ENCODE measurements around the gene CPNE5.

CPNE5 gene

DNA sequence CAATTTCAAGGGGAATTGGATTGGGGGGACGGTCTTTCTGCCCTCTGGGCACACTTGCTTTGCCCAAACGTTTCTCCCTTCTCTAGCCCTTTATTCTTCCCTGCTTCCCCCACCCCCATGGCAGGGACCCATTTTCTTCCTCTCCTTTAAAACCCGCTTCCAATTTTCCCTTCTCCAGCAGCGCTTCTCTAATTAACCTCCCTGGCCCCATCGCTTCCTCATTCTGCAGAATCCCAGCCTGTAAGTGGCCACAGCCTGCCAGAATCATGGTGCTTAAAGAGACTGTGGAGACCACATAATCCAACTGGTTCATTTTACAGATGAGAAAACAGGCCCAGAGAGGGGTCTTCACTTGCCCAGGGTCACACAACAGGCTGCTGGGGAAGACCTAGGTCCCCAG is 61.4 kb downstream of the CPNE5 start:
- Histone ChIP-seq H3F3A (ENCODE audit: low read depth) (no peaks in the 10 kb centered on the region), H3K9me3 (ENCODE audit: insufficient read depth, low read depth, low read length) (no peaks in the 10 kb centered on the region), H3K27me3 (ENCODE audit: insufficient read depth, low read length, poor library complexity, severe bottlenecking) (no peaks in the 10 kb centered on the region), H3K36me3 (ENCODE audit: insufficient read depth, low read length) (no peaks in the 10 kb centered on the region), H3K9ac (ENCODE audit: low read depth, low read length, poor library complexity, severe bottlenecking) (no peak overlapping the region), H3K79me2 (ENCODE audit: insufficient read depth, low read length) (no peaks in the 10 kb centered on the region), H3K4me3 (ENCODE audit: low read length, poor library complexity, severe bottlenecking) (no peak overlapping the region), H4K20me1 (ENCODE audit: insufficient read depth, low read length, poor library complexity, severe bottlenecking) (no peaks in the 10 kb centered on the region), H3K4me2 (ENCODE audit: low read depth, low read length, poor library complexity, severe bottlenecking) (no peak overlapping the region), H3K4me1 (ENCODE audit: insufficient read depth, low read length, poor library complexity, severe bottlenecking) (peaks cover 7% of the 10 kb centered on the region), H3K9me2 (replicated peaks; ENCODE audit: low read depth, low read length) (no peaks in the 10 kb centered on the region), H2AFZ (ENCODE audit: low read length) (no peak overlapping the region)
- TF ChIP-seq EZH2phosphoT487 (IDR thresholded peaks at IDR 0.05; ENCODE audit: borderline replicate concordance) = no peak
- TF ChIP-seq, protein P1, sequence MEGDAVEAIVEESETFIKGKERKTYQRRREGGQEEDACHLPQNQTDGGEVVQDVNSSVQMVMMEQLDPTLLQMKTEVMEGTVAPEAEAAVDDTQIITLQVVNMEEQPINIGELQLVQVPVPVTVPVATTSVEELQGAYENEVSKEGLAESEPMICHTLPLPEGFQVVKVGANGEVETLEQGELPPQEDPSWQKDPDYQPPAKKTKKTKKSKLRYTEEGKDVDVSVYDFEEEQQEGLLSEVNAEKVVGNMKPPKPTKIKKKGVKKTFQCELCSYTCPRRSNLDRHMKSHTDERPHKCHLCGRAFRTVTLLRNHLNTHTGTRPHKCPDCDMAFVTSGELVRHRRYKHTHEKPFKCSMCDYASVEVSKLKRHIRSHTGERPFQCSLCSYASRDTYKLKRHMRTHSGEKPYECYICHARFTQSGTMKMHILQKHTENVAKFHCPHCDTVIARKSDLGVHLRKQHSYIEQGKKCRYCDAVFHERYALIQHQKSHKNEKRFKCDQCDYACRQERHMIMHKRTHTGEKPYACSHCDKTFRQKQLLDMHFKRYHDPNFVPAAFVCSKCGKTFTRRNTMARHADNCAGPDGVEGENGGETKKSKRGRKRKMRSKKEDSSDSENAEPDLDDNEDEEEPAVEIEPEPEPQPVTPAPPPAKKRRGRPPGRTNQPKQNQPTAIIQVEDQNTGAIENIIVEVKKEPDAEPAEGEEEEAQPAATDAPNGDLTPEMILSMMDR (conservative IDR thresholded peaks at IDR 0.05; ENCODE audit: low read length) = no peak

DNA sequence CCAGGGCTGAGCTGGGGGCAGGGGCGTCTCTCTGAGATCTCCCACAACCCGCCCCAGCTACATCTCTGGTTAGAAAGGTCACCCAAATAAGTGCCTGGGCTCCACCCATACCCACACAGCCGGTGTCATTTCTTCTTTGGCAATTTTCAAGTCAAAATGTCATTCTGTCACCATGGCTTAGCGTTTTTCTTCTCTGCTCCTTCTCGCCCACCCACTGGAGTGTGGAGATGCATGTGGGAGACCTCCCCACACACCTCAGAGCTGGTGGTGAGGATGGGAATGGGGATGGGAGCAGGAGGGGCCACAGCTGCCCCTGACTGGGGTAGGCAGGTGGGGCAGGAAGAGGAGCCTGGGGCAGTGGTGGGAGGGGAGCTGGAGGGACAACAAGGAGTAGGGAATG is 63.1 kb downstream of the CPNE5 start:
- Histone ChIP-seq H3K36me3 (ENCODE audit: insufficient read depth, low read length) (no peaks in the 10 kb centered on the region), H3K9me2 (replicated peaks; ENCODE audit: low read depth, low read length) (no peaks in the 10 kb centered on the region), H3K79me2 (ENCODE audit: insufficient read depth, low read length) (no peaks in the 10 kb centered on the region), H3K9me3 (ENCODE audit: insufficient read depth, low read depth, low read length) (no peaks in the 10 kb centered on the region), H3K4me2 (ENCODE audit: low read depth, low read length, poor library complexity, severe bottlenecking) (no peak overlapping the region), H4K20me1 (ENCODE audit: insufficient read depth, low read length, poor library complexity, severe bottlenecking) (no peaks in the 10 kb centered on the region), H3K9ac (ENCODE audit: low read depth, low read length, poor library complexity, severe bottlenecking) (no peak overlapping the region), H2AFZ (ENCODE audit: low read length) (no peak overlapping the region), H3K27me3 (ENCODE audit: insufficient read depth, low read length, poor library complexity, severe bottlenecking) (no peaks in the 10 kb centered on the region), H3K4me3 (ENCODE audit: low read length, poor library complexity, severe bottlenecking) (no peak overlapping the region), H3K4me1 (ENCODE audit: insufficient read depth, low read length, poor library complexity, severe bottlenecking) (peaks cover under 1% of the 10 kb centered on the region), H3F3A (ENCODE audit: low read depth) (no peaks in the 10 kb centered on the region)
- TF ChIP-seq, protein P1 (conservative IDR thresholded peaks at IDR 0.05; ENCODE audit: low read length) = no peak
- TF ChIP-seq EZH2phosphoT487 (IDR thresholded peaks at IDR 0.05; ENCODE audit: borderline replicate concordance) = no peak

DNA sequence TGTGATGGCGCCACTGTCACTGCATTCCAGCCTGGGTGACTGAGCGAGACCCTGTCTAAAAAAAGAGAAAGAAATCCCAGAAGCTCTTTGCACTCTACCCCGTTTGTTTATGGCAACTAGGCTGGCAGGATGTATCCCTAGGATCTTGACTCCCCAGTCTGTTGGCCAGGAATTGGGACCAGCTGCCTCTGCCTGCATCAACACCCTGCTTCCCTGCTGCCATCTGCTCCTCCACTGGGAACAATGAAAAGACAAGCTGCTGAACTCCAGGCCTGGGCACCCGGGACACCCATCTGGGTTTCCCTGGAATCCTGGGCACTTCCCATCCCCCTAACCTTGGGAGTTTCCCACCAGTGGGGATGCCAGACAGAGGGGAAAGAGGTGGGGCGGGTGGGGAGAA is 64.9 kb downstream of the CPNE5 start:
- H2AFZ ChIP-seq (ENCODE audit: low read length) = no peak overlapping the region
- no peak overlapping the region for H3K4me2 ChIP-seq (ENCODE audit: low read depth, low read length, poor library complexity, severe bottlenecking)
- H3F3A ChIP-seq (ENCODE audit: low read depth) = no peaks in the 10 kb centered on the region
- peaks cover 4% of the 10 kb centered on the region for H3K4me1 ChIP-seq (ENCODE audit: insufficient read depth, low read length, poor library complexity, severe bottlenecking)
- TF ChIP-seq, protein P1 (conservative IDR thresholded peaks at IDR 0.05; ENCODE audit: low read length) = no peak
- no peak for TF ChIP-seq EZH2phosphoT487 (IDR thresholded peaks at IDR 0.05; ENCODE audit: borderline replicate concordance)
- H3K36me3 ChIP-seq (ENCODE audit: insufficient read depth, low read length) = no peaks in the 10 kb centered on the region
- no peaks in the 10 kb centered on the region for H3K9me2 ChIP-seq (replicated peaks; ENCODE audit: low read depth, low read length)
- H3K79me2 ChIP-seq (ENCODE audit: insufficient read depth, low read length) = no peaks in the 10 kb centered on the region
- no peaks in the 10 kb centered on the region for H4K20me1 ChIP-seq (ENCODE audit: insufficient read depth, low read length, poor library complexity, severe bottlenecking)
- H3K4me3 ChIP-seq (ENCODE audit: low read length, poor library complexity, severe bottlenecking) = no peak overlapping the region
- no peak overlapping the region for H3K9ac ChIP-seq (ENCODE audit: low read depth, low read length, poor library complexity, severe bottlenecking)
- no peaks in the 10 kb centered on the region for H3K27me3 ChIP-seq (ENCODE audit: insufficient read depth, low read length, poor library complexity, severe bottlenecking)
- no peaks in the 10 kb centered on the region for H3K9me3 ChIP-seq (ENCODE audit: insufficient read depth, low read depth, low read length)

Measured in Loucy (cell line).